HS-27A (cell line): ENCODE measurements around the gene SLA2.
"Not testable (repeated sequence)": the region's sequence is repeated elsewhere in the genome, so short reads cannot be mapped to it uniquely, and the experiment has no call there.

Experiments used
- DNase-seq: peaks from one replicate; pipeline ENCODE4 v3.0.0-alpha.2; 2012; ENCODE audit warnings: low read depth, missing footprints

SLA2 gene

GRCh38 chr20:36645998-36646397 is at the start of gene SLA2:
Gene SLA2, minus strand, starts transcription at chr20:36646196. Its CDS starts 4,861 bp downstream, at chr20:36641335.
- DNase-seq: no peak

GRCh38 chr20:36695467-36695866 is 49.5 kb upstream of the SLA2 start:
- DNase-seq: not testable (repeated sequence)

- no peak for DNase-seq
These were observed 42.6 kb upstream of the SLA2 start for GRCh38 chr20:36688630-36689029.

- DNase-seq: no peak
These were observed 41.9 kb upstream of the SLA2 start for GRCh38 chr20:36687850-36688249.

- no peak for DNase-seq
These were observed 40.9 kb upstream of the SLA2 start for GRCh38 chr20:36686944-36687343.

- no peak for DNase-seq
These were observed 40.5 kb upstream of the SLA2 start for GRCh38 chr20:36686504-36686903.

- DNase-seq: no peak
These were observed 38.8 kb upstream of the SLA2 start for GRCh38 chr20:36684747-36685146.

GRCh38 chr20:36682311-36682710 is 36.3 kb upstream of the SLA2 start:
- DNase-seq: no peak

GRCh38 chr20:36677422-36677771 is 31.4 kb upstream of the SLA2 start:
- DNase-seq: no peak

- no peak for DNase-seq
These were observed 30.9 kb upstream of the SLA2 start for GRCh38 chr20:36676701-36677421.

- DNase-seq: not testable (repeated sequence)
These were observed 29.5 kb upstream of the SLA2 start for GRCh38 chr20:36675545-36675944.

GRCh38 chr20:36672991-36673390 is 27.0 kb upstream of the SLA2 start:
- no peak for DNase-seq

- DNase-seq: no peak
These were observed 24.8 kb upstream of the SLA2 start for GRCh38 chr20:36670665-36671357.

- DNase-seq: no peak
These were observed 20.3 kb upstream of the SLA2 start for GRCh38 chr20:36666181-36666740.

GRCh38 chr20:36663031-36663430 is 17.0 kb upstream of the SLA2 start:
- DNase-seq: no peak

- DNase-seq: no peak
These were observed 12.3 kb upstream of the SLA2 start for GRCh38 chr20:36658300-36658699.

GRCh38 chr20:36656733-36657132 is 10.7 kb upstream of the SLA2 start:
- no peak for DNase-seq

GRCh38 chr20:36655004-36655403 is 9.0 kb upstream of the SLA2 start:
- DNase-seq: no peak

- DNase-seq: no peak
These were observed 8.5 kb upstream of the SLA2 start for GRCh38 chr20:36654506-36654905.

- DNase-seq: no peak
These were observed 7.5 kb upstream of the SLA2 start for GRCh38 chr20:36653456-36653855.

- no peak for DNase-seq
These were observed 1.5 kb upstream of the SLA2 start for GRCh38 chr20:36647196-36648121.

- no peak for DNase-seq
These were observed 682 bp upstream of the SLA2 start for GRCh38 chr20:36646678-36647077.
